RKO (cell line): Measurements from ENCODE around the gene DDX56.
A peak's percentile ranks its signal among the peaks of the same experiment; 100 is the strongest.

Experiments used
- DNase-seq: peaks from one replicate; pipeline ENCODE4 v3.0.0-alpha.2; 2016; ENCODE audit warnings: low spot score

The DDX56 gene, protein sequence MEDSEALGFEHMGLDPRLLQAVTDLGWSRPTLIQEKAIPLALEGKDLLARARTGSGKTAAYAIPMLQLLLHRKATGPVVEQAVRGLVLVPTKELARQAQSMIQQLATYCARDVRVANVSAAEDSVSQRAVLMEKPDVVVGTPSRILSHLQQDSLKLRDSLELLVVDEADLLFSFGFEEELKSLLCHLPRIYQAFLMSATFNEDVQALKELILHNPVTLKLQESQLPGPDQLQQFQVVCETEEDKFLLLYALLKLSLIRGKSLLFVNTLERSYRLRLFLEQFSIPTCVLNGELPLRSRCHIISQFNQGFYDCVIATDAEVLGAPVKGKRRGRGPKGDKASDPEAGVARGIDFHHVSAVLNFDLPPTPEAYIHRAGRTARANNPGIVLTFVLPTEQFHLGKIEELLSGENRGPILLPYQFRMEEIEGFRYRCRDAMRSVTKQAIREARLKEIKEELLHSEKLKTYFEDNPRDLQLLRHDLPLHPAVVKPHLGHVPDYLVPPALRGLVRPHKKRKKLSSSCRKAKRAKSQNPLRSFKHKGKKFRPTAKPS

DNA sequence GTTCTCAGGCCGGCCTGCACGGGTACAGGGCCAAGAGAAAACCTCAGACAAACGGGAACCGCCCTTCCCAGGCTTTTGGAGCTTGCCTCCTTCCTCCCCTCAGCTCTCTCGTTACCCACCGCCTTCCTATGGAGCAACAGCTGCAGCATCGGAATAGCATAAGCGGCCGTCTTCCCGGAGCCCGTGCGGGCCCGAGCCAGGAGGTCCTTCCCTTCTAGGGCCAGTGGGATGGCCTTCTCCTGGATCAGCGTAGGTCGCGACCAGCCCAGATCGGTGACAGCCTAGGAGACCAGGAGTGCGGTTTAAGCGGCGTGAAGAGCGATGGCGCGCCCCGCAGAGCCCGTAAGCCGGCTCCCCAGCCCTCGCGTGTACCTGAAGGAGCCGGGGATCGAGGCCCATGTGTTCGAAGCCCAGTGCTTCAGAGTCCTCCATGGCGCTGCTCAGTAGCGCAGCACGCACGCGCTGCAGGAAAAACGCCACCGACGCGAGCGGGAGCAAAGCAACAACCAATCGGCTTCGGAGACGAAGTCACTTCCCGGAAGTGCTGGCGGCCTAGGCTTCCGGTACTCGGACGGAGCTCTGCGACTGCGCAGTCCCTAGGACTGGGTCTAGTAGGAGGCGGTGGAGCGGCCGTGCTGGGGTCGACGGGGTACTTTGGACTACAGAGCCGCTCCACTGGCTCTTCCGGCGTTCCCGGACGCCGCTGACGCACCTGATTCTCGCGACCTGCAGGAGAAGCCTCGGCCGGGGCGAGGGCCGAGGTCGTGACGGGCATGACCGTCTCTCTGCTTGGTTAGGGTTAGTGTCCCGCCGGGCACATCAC lies at the start of gene DDX56:
Gene DDX56, minus strand, starts transcription at position 445 of the 823 bp plus-strand sequence. Its CDS starts 13 bp downstream, at position 432.
- DNase-seq: peak; percentile 97

DNA sequence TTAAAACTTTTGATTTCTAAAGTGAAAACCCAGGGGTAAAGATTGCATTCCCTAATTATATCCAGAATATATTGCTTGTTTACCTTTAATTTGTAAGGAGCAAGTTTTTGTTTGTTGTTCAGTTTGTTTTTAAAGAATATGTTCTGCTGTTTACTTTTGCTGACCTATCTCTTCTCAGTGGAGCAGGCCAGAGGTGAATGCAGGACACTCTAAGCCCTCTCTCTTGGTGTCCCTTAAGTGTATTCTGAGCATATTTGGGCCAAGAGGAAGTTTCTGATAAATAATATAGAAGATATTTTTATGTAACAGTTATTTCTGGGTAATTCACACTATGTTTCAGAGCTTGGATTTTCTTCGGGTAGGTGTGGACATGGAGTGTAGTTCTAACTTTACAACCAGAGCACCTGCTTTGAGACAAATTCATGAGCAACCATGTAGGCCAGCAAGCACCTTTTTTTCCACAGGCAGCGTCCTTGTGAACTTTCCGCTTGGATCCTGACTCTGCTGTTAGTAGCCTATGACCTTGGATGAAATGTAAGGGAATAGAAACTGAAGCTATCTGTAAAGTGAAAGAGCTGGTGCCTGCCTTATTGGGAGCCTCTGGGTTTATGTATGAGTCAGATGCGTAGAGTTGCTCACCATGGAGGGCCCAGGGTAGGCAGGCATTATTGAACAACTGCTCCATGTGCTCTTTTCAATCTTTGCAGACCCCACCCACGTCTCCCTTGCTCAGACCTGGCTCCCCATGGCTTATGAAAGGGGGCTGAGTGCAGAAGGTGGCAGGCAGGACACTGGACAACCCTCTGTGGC lies 48.8 kb upstream of the DDX56 start:
- no peak for DNase-seq

DNA sequence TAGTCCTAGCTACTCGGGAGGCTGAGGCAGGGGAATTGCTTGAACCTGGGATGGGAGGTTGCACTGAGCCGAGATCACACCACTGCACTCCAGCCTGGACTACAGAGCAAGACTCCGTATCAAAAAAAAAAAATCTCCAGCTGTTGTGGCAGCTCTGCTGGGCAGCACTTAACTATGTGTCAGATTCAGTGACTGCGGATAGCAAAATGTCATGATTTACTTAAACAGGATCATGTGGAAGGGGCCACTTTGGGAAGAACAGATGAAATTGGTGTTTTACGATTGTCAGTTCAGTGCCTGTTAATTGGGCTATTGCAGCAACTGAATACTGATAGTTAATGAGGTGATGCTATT lies 48.0 kb upstream of the DDX56 start:
- no peak for DNase-seq

DNA sequence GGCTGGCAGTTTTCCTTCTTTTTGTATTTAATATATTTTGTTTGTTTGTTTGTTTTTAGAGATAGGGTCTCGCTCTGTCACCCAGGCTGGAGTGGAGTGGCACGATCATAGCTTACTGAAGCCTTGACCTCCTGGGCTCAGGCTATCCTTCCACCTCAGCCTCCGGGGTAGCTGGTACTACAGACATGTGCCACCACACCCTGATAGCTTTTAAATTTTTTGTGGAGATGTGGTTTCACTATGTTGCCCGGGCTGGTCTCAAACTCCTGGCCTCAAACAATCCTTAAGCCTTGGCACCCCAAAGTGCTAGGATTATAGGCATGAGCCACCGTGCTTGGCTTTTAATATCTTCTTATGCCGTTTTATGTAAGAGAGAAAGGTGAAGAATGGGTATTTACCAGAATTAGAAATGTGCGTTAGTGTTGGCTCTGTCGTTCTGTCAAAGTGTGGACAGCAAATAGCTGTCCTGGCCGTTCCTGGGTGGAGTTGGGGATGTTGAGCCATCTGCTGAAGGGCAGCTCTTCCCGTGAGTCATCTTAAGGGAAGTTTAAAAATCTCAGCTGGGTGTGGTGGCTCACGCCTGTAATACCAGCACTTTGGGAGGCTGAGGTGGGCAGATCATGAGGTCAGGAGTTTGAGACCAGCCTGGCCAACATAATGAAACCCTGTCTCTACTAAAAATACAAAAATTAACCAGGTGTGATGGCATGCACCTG lies 47.5 kb upstream of the DDX56 start:
- DNase-seq: no peak

DNA sequence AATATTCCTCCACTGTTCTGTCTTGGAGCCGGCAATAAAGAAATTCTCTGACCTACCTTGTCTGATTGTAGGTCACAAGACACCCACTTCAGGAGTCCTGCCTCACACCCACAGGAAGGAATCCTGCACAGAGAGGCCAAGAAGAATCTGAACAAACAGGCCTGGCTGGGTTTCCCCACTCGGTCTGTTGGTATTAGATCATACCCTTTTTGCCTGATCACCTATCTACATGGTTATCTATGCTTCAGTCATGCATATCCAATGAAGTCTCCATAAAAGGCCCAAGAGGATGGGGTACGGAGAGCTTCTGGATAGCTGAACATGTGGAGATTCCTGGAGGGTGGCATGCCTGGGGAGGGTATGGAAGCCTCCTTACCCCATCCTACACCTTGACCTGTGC lies 45.0 kb upstream of the DDX56 start:
- no peak for DNase-seq

DNA sequence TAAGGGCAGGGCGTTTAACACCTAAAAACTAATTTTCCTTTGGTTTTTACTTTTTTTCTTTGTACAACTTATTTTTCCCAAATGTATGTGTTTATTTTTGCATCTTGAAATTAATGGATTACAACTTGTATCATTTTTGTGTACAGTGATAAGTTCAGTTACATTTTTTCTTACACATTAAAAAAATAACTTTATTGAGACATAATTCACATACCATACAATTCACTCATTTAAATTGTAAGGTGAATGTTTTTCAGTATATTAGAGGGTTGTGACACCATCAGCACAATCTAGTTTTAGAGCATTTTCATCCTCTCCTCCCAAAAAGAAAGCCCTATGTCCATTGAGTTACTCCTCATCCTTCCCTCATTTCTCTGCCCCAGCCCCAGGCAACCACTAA lies 44.3 kb upstream of the DDX56 start:
- DNase-seq: no peak

DNA sequence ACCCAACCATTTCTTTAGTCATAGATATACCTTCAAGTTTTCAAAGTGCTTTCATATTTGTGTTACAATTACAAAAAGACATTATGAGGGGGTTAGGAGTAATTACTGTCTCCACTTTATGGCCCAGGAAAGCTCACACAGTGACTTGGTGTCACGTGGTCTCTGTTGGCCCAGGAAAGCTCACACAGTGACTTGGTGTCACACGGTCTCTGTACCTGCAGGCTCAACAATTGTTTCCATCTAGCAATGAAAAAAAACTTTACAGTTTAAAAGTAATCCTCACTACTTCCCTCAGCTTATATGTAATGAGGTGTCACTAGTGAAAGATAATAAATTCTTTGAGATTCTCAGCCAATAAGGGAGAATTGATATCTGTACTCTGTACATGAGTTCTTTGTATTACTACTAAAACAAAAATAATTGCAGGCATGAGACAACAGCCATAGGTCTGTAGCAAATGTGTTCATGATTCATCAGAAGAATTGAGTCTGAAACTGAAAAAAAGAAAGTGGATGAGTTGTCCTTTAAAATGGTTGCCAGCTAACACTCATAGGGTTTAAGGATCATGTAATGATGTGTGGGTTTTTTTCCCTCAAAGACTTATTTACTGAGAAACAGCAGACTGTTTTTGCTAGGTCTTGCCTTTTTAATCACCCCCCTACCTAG lies 43.6 kb upstream of the DDX56 start:
- DNase-seq: peak; percentile 48

DNA sequence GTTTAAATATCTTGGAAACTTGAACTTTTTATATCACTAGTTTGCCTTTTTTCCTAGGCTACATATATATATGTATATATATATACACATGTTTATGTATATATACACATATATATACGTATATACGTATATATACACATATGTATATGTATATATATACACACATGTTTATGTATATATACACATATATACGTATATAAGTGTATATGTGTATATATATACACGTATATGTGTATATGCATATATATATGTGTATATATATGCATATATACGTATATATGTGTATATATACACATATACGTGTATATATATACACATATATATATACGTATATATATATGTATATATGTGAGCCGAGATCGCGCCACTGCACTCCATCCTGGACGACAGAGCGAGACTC lies 42.8 kb upstream of the DDX56 start:
- DNase-seq: no peak

DNA sequence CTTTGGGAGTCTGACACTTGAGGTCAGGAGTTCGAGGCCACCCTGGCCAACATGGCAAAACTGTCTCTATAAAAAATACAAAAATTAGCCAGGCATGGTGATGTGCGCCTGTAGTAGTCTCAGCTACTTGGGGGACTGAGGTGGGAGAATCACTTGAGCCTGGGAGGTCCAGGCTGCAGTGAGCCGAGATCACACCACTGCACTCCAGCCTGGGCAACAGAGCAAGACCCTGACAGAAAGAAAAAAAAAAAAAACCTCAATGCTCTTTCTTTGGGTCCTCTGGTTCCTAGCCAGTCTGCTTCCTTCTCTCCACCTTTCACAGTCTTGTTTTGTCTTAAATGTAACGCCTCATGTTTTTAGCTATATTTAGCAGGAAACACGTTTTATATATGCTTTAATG lies 42.1 kb upstream of the DDX56 start:
- DNase-seq: no peak

DNA sequence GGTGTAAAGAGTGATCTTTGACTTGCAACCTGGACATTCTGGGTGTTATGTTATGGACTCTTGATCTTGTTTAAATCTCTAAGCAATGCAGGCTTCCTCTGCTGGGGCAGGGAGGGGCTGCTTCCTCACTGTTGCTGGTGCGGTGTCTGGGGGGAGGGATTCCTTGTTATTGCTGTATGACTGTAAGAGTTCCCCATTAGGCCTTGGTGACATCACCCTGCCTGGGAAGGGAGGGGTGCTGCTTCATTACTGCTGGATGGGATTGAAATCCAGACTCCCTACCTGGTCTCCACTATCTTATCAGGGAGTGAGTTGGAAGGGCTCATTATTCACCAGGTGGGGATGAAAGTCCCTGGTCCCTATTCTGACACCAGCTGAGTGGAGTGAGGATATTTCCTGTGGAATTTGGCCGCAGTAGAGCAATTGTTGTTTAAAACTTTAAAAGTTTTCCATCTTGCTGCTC lies 41.5 kb upstream of the DDX56 start:
- no peak for DNase-seq

DNA sequence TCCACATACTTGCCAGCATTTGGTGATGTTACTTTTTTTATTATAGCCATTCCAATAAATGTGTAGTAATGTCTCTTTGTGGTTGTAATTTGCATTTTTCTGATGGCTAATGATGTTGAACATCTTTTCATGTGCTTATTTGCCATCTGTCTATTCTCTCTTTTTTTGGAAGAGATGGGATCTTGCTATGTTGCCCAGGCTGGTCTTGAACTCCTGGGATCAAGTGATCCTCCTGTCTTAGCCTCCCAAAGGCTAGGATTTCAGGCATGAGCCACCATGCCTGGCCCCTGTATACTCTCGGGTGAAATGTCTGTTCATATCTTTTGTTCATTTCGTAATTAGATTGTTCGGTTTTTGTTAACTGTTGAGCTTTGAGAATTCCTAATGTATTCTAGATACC lies 36.1 kb upstream of the DDX56 start:
- DNase-seq: no peak

DNA sequence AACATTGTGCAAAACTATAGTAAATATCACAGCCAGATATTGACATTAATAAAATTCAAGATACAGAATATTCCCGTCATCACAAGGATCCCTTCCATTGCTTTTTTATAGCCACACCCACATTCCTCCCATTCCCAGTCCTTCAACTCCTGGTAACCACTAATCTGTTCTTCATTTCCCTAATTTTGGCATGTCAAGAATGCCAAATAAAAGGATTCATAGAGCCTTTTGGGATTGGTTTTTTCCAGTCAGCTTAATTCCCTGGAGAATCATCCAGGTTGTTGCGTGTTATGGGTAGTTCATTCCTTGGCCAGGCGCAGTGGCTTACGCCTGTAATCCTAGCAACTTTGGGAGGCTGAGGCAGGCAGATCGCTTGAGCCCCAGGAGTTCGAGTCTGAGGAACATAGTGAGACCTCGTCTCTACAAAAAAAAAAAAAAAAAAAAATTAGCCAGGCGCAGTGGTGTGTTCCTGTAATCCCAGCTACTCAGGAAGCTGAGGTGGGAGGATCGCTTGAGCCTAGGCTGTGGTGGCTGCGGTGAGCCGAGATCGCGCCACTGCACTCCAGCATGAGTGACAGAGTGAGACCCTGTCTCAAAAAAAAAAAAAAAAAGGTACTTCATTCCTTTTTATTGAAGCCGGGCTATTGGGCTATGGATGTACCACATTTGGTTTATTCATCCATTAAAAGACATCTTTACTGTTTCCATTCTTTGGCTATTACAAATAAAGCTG lies 35.4 kb upstream of the DDX56 start:
- no peak for DNase-seq

DNA sequence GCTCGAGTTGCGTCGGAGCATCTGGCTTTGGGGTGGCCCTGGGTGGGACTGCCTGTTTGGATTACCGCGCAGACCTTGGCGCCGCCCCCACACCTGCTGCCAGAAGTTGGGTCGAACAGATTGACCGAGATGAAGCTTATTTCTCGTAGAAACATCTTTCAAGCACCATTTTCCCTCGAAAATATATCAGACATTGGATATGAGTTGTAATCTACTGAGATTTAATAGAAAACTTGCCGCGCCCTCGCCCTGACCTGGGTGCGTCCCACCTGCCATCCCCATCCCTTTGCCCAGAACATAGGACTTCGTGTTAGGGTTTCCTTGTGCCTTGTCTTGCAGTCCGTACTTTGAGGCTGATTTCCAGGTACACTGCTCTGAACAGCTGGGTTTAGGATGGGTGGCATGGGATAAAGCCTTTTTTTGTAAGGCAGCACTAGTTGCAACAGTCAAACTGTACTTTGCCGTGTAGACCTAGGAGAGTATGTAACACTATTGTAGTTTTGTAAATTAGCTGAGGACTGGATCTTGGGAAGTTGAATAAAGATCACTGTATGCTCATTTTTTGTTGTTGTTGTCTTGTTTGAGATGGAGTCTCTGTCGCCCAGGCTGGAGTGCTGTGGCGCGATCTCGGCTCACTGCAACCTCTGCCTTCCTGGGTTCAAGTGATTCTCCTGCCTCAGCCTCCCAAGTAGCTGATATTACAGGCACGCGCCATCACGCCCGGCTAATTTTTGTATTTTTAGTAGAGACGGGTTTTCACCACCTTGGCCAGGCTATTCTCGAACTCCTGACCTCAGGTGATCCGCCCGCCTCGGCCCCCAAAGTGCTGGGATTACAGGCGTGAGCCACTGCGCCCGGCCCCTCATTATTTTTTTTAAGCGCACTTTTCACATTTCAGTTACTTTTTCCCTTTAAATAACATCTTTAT lies 33.7 kb upstream of the DDX56 start:
- peak; percentile 29 for DNase-seq

DNA sequence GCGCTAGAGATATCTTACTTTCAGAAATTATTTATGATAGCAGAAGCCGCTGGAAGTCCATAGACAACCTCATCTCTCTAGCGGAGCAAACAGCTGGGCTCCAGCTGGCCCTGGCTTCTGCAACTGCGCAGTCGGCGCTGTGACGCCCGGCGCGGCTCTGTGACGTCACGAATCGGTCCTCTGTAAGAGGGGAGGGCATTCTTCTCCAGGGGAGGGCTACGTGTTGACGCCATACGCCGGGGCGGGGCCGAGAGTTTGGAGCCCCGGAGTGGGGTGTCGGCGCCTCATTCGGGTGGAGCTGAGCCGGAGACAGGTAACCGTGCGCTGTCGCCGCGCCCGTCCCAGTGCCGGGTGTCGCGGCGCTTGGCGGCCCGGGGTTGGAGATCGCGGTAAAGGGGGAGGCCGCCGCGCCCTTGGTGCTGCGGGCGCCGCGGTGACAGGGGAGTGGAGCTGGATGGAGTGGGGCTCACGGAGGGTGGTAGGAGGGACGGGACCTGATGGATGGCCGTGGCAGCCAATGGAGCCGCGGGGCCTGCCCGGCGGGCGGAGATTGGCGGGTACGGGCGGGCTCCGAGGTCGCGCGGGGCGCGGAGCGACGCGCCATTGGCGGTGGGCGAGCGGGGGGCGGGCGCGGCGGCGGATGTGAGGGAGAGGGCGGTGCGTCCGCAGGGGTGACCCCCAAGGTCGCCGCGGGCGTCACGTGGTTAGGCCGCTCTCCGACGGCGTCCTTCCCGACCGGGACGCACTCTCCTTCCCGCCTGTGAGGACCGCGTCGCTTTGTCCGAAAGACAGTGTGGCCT lies 32.8 kb upstream of the DDX56 start, which contains the start of gene OGDH:
Gene OGDH, plus strand, starts transcription at position 287 of the 800 bp plus-strand sequence. CDS start 17,717 bp downstream, outside the sequence.
- peak; percentile 98 for DNase-seq

DNA sequence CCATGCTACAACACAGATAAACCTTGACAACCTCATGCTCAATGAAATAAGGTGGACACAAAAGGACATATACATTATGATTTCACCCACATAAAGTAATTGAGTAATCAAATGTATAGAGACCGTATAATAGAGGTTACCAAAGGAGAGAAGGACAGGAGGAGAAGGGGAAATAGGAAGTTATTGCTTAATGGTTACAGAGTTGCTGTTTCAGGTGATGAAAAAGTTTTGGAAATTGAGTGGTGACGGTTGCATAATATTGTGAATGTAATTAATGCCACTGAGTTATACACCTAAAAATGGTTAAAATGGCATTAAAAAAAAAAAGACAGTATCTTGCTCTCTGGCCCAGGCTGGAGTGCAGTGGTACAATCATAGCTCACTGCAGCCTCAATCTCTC lies 31.2 kb upstream of the DDX56 start:
- DNase-seq: no peak

DNA sequence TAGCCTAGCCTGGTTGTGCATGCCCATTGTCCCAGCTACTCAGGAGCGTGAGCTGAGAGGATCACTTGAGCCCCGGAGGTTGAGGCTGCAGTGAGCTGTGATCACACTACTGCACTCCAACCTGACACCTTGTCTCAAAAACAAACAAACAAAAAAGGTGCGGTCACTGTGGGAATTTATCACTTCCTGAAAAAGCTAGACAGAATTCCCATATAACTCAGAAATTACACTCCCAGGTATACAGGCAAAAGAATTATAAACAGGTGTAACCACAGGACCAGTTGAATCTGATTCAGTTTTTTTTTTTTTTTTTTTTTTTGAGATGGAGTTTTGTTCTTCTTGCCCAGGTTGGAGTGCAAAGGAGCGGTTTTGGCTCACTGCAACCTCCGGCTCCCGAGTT lies 29.5 kb upstream of the DDX56 start:
- no peak for DNase-seq

DNA sequence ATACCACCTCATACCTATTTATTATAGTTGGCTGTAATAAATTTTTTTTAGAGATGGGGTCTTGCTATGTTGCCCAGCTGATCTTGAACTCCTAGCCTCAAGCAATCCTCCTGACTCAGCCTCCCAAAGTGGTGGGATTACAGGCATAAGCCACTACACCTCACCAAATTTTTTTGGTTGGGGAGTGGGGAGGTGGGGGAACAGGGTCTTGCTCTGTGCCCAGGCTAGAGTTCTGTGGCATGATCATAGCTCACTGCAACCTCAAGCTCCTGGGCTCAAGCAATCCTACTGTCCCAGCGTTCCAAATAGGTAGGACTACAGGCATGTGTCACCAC lies 28.8 kb upstream of the DDX56 start:
- no peak for DNase-seq

DNA sequence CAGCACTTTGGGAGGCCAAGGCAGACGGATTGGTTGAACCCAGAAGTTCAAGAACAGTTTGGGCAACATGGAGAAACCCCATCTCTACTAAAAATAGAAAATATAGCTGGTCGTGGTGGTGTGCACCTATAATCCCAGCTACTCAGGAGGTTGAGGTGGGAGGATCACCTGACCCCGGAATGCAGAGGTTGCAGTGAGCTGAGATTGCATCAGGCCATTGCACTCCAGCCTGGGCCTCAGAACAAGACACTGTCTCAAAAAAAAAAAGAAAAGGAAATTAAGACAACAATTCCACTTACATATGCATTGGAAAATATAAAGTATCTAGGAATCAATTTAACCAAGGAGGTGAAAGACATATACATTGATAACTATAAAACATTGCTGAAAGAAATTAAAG lies 25.5 kb upstream of the DDX56 start:
- no peak for DNase-seq
